ENCODE data around the gene TLCD1. TPM values are rescaled to one million over a fixed set of nuclear protein-coding genes. Genes with fewer than 3 reads are reported as not detected.
A peak's percentile ranks its signal among the peaks of the same experiment; 100 is the strongest.

The TLCD1 gene
- total RNA-seq, 1 experiment from 2014 or later: 2.1 TPM

- Histone ChIP-seq H3K9me2 (replicated peaks; ENCODE audit: insufficient read depth, low read length) (no peaks in the 10 kb centered on the region), H3K4me2 (ENCODE audit: low read depth, low read length, poor library complexity, severe bottlenecking) (peak overlapping the region; percentile 93), H3K4me3 (ENCODE audit: low read length) (peak overlapping the region; percentile 91), H3K9ac (ENCODE audit: low read length) (peak overlapping the region; percentile 96), H3K4me1 (ENCODE audit: low read length) (peaks cover 53% of the 10 kb centered on the region), H3K79me2 (ENCODE audit: low read length) (peaks cover 31% of the 10 kb centered on the region), H2AFZ (ENCODE audit: low read length) (no peak overlapping the region), H4K20me1 (ENCODE audit: insufficient read depth, low read depth, low read length) (peaks cover 33% of the 10 kb centered on the region), H3K27ac (ENCODE audit: low read length) (peak overlapping the region; percentile 79), H3K36me3 (ENCODE audit: insufficient read depth, low read length) (peaks cover 4% of the 10 kb centered on the region), H3K27me3 (ENCODE audit: low read length) (no peaks in the 10 kb centered on the region), H3K9me3 (ENCODE audit: low read length) (no peaks in the 10 kb centered on the region)
- DNase-seq: peak; percentile 85
Observed at GRCh38 chr17:28744104-28744971, 18.3 kb upstream of the TLCD1 start.

GRCh38 chr17:28743243-28744103, 17.4 kb upstream of the TLCD1 start, which contains the start of gene TRAF4:
TRAF4 (plus strand) TSS chr17:28744011; CDS start chr17:28744113, 102 bp downstream.
- Histone ChIP-seq H3K4me3 (ENCODE audit: low read length) (peak within 1 kb of the TSS; percentile 91), H2AFZ (ENCODE audit: low read length) (peak within 1 kb of the TSS; percentile 85; the same call in 1 of the 2 replicates), H3K9me2 (replicated peaks; ENCODE audit: insufficient read depth, low read length) (no peaks in the 10 kb centered on the region), H4K20me1 (ENCODE audit: insufficient read depth, low read depth, low read length) (peaks cover 33% of the 10 kb centered on the region), H3K79me2 (ENCODE audit: low read length) (peaks cover 31% of the 10 kb centered on the region), H3K36me3 (ENCODE audit: insufficient read depth, low read length) (peaks cover 4% of the 10 kb centered on the region), H3K27ac (ENCODE audit: low read length) (peak within 1 kb of the TSS; percentile 91), H3K9me3 (ENCODE audit: low read length) (no peaks in the 10 kb centered on the region), H3K4me1 (ENCODE audit: low read length) (peaks cover 61% of the 10 kb centered on the region), H3K9ac (ENCODE audit: low read length) (peak within 1 kb of the TSS; percentile 96), H3K27me3 (ENCODE audit: low read length) (no peaks in the 10 kb centered on the region), H3K4me2 (ENCODE audit: low read depth, low read length, poor library complexity, severe bottlenecking) (peak within 1 kb of the TSS; percentile 93)
- peak; percentile 95 for DNase-seq

GRCh38 chr17:28741358-28742349, 15.6 kb upstream of the TLCD1 start:
- Histone ChIP-seq H3K4me2 (ENCODE audit: low read depth, low read length, poor library complexity, severe bottlenecking) (peak overlapping the region; percentile 51), H2AFZ (ENCODE audit: low read length) (no peak overlapping the region), H3K9me3 (ENCODE audit: low read length) (no peaks in the 10 kb centered on the region), H3K4me1 (ENCODE audit: low read length) (peaks cover 72% of the 10 kb centered on the region), H3K9ac (ENCODE audit: low read length) (peak overlapping the region; percentile 58), H3K27me3 (ENCODE audit: low read length) (no peaks in the 10 kb centered on the region), H3K9me2 (replicated peaks; ENCODE audit: insufficient read depth, low read length) (no peaks in the 10 kb centered on the region), H3K4me3 (ENCODE audit: low read length) (peak overlapping the region; percentile 33; the same call in 1 of the 2 replicates), H3K79me2 (ENCODE audit: low read length) (peaks cover 27% of the 10 kb centered on the region), H4K20me1 (ENCODE audit: insufficient read depth, low read depth, low read length) (peaks cover 21% of the 10 kb centered on the region), H3K36me3 (ENCODE audit: insufficient read depth, low read length) (no peaks in the 10 kb centered on the region), H3K27ac (ENCODE audit: low read length) (peak overlapping the region; percentile 91)
- DNase-seq: peak; percentile 79

- peak overlapping the region; percentile 91 for H3K27ac ChIP-seq (ENCODE audit: low read length)
- peaks cover 11% of the 10 kb centered on the region for H4K20me1 ChIP-seq (ENCODE audit: insufficient read depth, low read depth, low read length)
- H2AFZ ChIP-seq (ENCODE audit: low read length): no peak overlapping the region
- H3K36me3 ChIP-seq (ENCODE audit: insufficient read depth, low read length): no peaks in the 10 kb centered on the region
- H3K4me3 ChIP-seq (ENCODE audit: low read length): peak overlapping the region; percentile 13; the same call in 1 of the 2 replicates
- no peaks in the 10 kb centered on the region for H3K9me3 ChIP-seq (ENCODE audit: low read length)
- peak overlapping the region; percentile 58 for H3K9ac ChIP-seq (ENCODE audit: low read length)
- H3K4me1 ChIP-seq (ENCODE audit: low read length): peaks cover 62% of the 10 kb centered on the region
- H3K27me3 ChIP-seq (ENCODE audit: low read length): no peaks in the 10 kb centered on the region
- no peak for DNase-seq
- peak overlapping the region; percentile 51 for H3K4me2 ChIP-seq (ENCODE audit: low read depth, low read length, poor library complexity, severe bottlenecking)
- no peaks in the 10 kb centered on the region for H3K9me2 ChIP-seq (replicated peaks; ENCODE audit: insufficient read depth, low read length)
- peaks cover 18% of the 10 kb centered on the region for H3K79me2 ChIP-seq (ENCODE audit: low read length)
Observed at GRCh38 chr17:28740406-28741357, 14.6 kb upstream of the TLCD1 start.

- Histone ChIP-seq H3K9me3 (ENCODE audit: low read length) (no peaks in the 10 kb centered on the region), H3K27me3 (ENCODE audit: low read length) (no peaks in the 10 kb centered on the region), H3K4me1 (ENCODE audit: low read length) (peaks cover 55% of the 10 kb centered on the region), H3K79me2 (ENCODE audit: low read length) (no peaks in the 10 kb centered on the region), H4K20me1 (ENCODE audit: insufficient read depth, low read depth, low read length) (no peaks in the 10 kb centered on the region), H3K9me2 (replicated peaks; ENCODE audit: insufficient read depth, low read length) (no peaks in the 10 kb centered on the region), H2AFZ (ENCODE audit: low read length) (no peak overlapping the region), H3K9ac (ENCODE audit: low read length) (peak overlapping the region; percentile 42), H3K27ac (ENCODE audit: low read length) (peak overlapping the region; percentile 55), H3K36me3 (ENCODE audit: insufficient read depth, low read length) (no peaks in the 10 kb centered on the region), H3K4me3 (ENCODE audit: low read length) (peak overlapping the region; percentile 42; the same call in 1 of the 2 replicates), H3K4me2 (ENCODE audit: low read depth, low read length, poor library complexity, severe bottlenecking) (peak overlapping the region; percentile 41)
- no peak for DNase-seq
Observed at GRCh38 chr17:28738680-28739384, 12.8 kb upstream of the TLCD1 start.

- Histone ChIP-seq H3K36me3 (ENCODE audit: insufficient read depth, low read length) (no peaks in the 10 kb centered on the region), H3K4me3 (ENCODE audit: low read length) (peak overlapping the region; percentile 42; the same call in 1 of the 2 replicates), H3K79me2 (ENCODE audit: low read length) (no peaks in the 10 kb centered on the region), H3K9ac (ENCODE audit: low read length) (peak overlapping the region; percentile 42), H3K4me1 (ENCODE audit: low read length) (peaks cover 49% of the 10 kb centered on the region), H3K9me2 (replicated peaks; ENCODE audit: insufficient read depth, low read length) (no peaks in the 10 kb centered on the region), H3K27ac (ENCODE audit: low read length) (peak overlapping the region; percentile 55), H3K9me3 (ENCODE audit: low read length) (no peaks in the 10 kb centered on the region), H3K27me3 (ENCODE audit: low read length) (no peaks in the 10 kb centered on the region), H4K20me1 (ENCODE audit: insufficient read depth, low read depth, low read length) (no peaks in the 10 kb centered on the region), H2AFZ (ENCODE audit: low read length) (no peak overlapping the region), H3K4me2 (ENCODE audit: low read depth, low read length, poor library complexity, severe bottlenecking) (peak overlapping the region; percentile 41)
- DNase-seq: peak; percentile 87
Observed at GRCh38 chr17:28737770-28738679, 12.0 kb upstream of the TLCD1 start.
